Hematopoietic multipotent progenitor cell treated with erythropoietin and hydrocortisone succinate and interleukin-3 and kit ligand, for 17 days (in vitro differentiated cells): ENCODE measurements around the gene GAL3ST1.

ENCODE experiments used
- DNase-seq: peaks from one replicate; pipeline ENCODE4 v3.0.0-alpha.2; 2015; ENCODE audit warnings: low spot score

GAL3ST1 gene

GRCh38 chr22:30535182-30535581 lies 39.3 kb downstream of the GAL3ST1 start:
- DNase-seq: no peak

GRCh38 chr22:30531651-30532608 lies 42.5 kb downstream of the GAL3ST1 start:
- no peak for DNase-seq

- no peak for DNase-seq
Observed at GRCh38 chr22:30526656-30527055, 47.8 kb downstream of the GAL3ST1 start.

- DNase-seq: no peak
Observed at GRCh38 chr22:30523646-30524489, 50.6 kb downstream of the GAL3ST1 start.

GRCh38 chr22:30521368-30522156 lies 52.9 kb downstream of the GAL3ST1 start:
- no peak for DNase-seq

- no peak for DNase-seq
Observed at GRCh38 chr22:30519842-30520425, 54.5 kb downstream of the GAL3ST1 start.

- no peak for DNase-seq
Observed at GRCh38 chr22:30516731-30517130, 57.7 kb downstream of the GAL3ST1 start.

GRCh38 chr22:30516273-30516672 lies 58.2 kb downstream of the GAL3ST1 start:
- DNase-seq: no peak

GRCh38 chr22:30514252-30514651 lies 60.2 kb downstream of the GAL3ST1 start:
- no peak for DNase-seq

GRCh38 chr22:30513462-30513861 lies 61.0 kb downstream of the GAL3ST1 start:
- DNase-seq: no peak

- DNase-seq: no peak
Observed at GRCh38 chr22:30511911-30512310, 62.6 kb downstream of the GAL3ST1 start.

- DNase-seq: no peak
Observed at GRCh38 chr22:30511109-30511508, 63.4 kb downstream of the GAL3ST1 start.

GRCh38 chr22:30508216-30508615 lies 66.2 kb downstream of the GAL3ST1 start:
- peak; percentile 44 for DNase-seq

- no peak for DNase-seq
Observed at GRCh38 chr22:30507670-30508069, 66.8 kb downstream of the GAL3ST1 start.

GRCh38 chr22:30506507-30506968 lies 67.9 kb downstream of the GAL3ST1 start:
- DNase-seq: peak; percentile 88
